Osteoblast (primary cell): ENCODE measurements around the gene KRTAP24-1. TPM values are rescaled to one million over a fixed set of nuclear protein-coding genes. Genes with fewer than 3 reads are reported as not detected.

Experiments used
- DNase-seq: peaks from one replicate; pipeline ENCODE4 v3.0.0; 2011; ENCODE audit warnings: low spot score, mixed read lengths; ENCODE audit not compliant: insufficient read length; ENCODE audit errors: missing footprints
- H2AFZ ChIP-seq: 2 replicates; pipeline ENCODE4 v1.6.0; 2011; ENCODE audit warnings: mild to moderate bottlenecking, low read length
- H3K27ac ChIP-seq: 2 replicates; pipeline ENCODE4 v1.5.1; 2011; ENCODE audit warnings: mild to moderate bottlenecking, low read depth, low read length, moderate library complexity
- H3K27me3 ChIP-seq: 2 replicates; pipeline ENCODE4 v1.6.0; 2012; ENCODE audit warnings: mild to moderate bottlenecking, control low read depth, inconsistent platforms, low read length, moderate library complexity; ENCODE audit not compliant: insufficient read depth
- H3K36me3 ChIP-seq: 2 replicates; pipeline ENCODE4 v1.5.1; 2011; ENCODE audit warnings: mild to moderate bottlenecking, low read length, control low read depth, moderate library complexity; ENCODE audit not compliant: insufficient read depth
- H3K4me1 ChIP-seq: 2 replicates; pipeline ENCODE4 v1.5.1; 2011; ENCODE audit warnings: mild to moderate bottlenecking, low read length, control low read depth, moderate library complexity; ENCODE audit not compliant: insufficient read depth
- H3K4me2 ChIP-seq: 2 replicates; pipeline ENCODE4 v1.6.0; 2011; ENCODE audit warnings: mild to moderate bottlenecking, low read length; ENCODE audit not compliant: insufficient read depth
- H3K4me3 ChIP-seq: fragments of 200-600 bp; sonication (generic); 3 replicates; pipeline ENCODE4 v1.5.1; 2012; ENCODE audit warnings: mild to moderate bottlenecking, low read length, inconsistent platforms; ENCODE audit not compliant: insufficient read depth
- H3K79me2 ChIP-seq: 2 replicates; pipeline ENCODE4 v1.6.0; 2012; ENCODE audit warnings: mild to moderate bottlenecking, low read length, control low read depth, inconsistent platforms; ENCODE audit not compliant: insufficient read depth
- H3K9me3 ChIP-seq: 2 replicates; pipeline ENCODE4 v1.5.1; 2011; ENCODE audit warnings: low read depth, low read length, control low read depth
- H4K20me1 ChIP-seq: 2 replicates; pipeline ENCODE4 v1.6.0; 2012; ENCODE audit warnings: mild to moderate bottlenecking, low read length, control low read depth; ENCODE audit not compliant: insufficient read depth
- CTCF ChIP-seq: IDR thresholded peaks from 2 replicates; pipeline ENCODE4 v1.5.1; 2011; ENCODE audit warnings: mild to moderate bottlenecking, low read depth, low read length, moderate library complexity; ENCODE audit errors: extremely low read depth
- total RNA-seq: library from RNA; depleted of rRNA; stranded (reverse); fragments of >200 nt; gene quantifications from 2 replicates; pipeline ENCODE4 v1.2.3, GENCODE V29; 2012

KRTAP24-1 gene
- total RNA-seq, 1 donor: not detected

GRCh38 chr21:30240661-30241060 lies 42.1 kb downstream of the KRTAP24-1 start:
- Histone ChIP-seq H4K20me1 (no peaks in the 10 kb centered on the region), H3K4me2 (no peak overlapping the region), H3K79me2 (no peaks in the 10 kb centered on the region), H3K27me3 (no peaks in the 10 kb centered on the region), H3K4me3 (no peak overlapping the region), H3K4me1 (no peaks in the 10 kb centered on the region), H2AFZ (no peak overlapping the region), H3K9me3 (no peaks in the 10 kb centered on the region), H3K27ac (no peak overlapping the region), H3K36me3 (no peaks in the 10 kb centered on the region)
- no peak for DNase-seq
- TF ChIP-seq CTCF: no peak

DNA sequence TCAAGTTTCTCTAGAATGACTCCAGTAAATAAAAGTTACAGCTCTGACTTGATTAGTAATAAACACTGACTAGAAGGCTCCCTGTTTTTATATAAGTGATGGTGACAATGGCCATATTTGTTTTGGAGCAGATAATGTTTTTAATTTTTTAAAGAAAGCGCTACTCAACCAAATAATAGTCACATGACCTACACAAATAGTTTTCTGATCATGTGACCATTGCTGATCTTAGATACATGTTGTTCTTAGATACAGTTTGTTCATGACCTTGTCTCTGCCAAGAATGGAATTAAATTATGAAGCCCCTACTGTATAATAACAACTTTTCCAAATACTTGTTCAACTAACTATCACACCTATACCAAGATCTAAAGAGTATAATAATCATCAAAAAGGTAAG lies 44.6 kb downstream of the KRTAP24-1 start:
- DNase-seq: no peak
- H3K4me1 ChIP-seq: no peaks in the 10 kb centered on the region
- no peaks in the 10 kb centered on the region for H3K9me3 ChIP-seq
- no peaks in the 10 kb centered on the region for H4K20me1 ChIP-seq
- H3K4me3 ChIP-seq: no peak overlapping the region
- TF ChIP-seq CTCF: no peak
- H2AFZ ChIP-seq: no peak overlapping the region
- no peak overlapping the region for H3K4me2 ChIP-seq
- no peak overlapping the region for H3K27ac ChIP-seq
- no peaks in the 10 kb centered on the region for H3K79me2 ChIP-seq
- H3K27me3 ChIP-seq: no peaks in the 10 kb centered on the region
- no peaks in the 10 kb centered on the region for H3K36me3 ChIP-seq

DNA sequence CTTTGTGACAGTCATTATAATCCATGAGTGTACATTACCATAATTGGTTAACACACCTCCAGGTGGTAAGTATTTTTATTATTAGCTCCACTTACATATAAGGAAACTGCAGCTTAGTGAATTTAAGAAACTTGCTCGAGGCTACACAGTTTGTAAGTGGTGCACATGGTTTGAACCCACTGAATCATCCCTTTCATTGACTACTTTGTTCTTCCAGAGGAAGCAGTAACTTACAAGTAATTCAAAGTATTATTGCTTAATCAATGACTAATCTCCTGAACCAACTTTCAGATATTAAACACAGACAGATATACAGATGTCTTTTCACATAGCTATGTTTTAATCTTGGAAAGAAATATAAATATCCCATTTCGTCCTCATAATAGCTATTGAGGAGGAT lies 48.1 kb downstream of the KRTAP24-1 start:
- no peak overlapping the region for H3K4me2 ChIP-seq
- no peaks in the 10 kb centered on the region for H3K36me3 ChIP-seq
- no peak for DNase-seq
- no peaks in the 10 kb centered on the region for H3K79me2 ChIP-seq
- no peak for TF ChIP-seq CTCF
- no peaks in the 10 kb centered on the region for H3K27me3 ChIP-seq
- H2AFZ ChIP-seq: no peak overlapping the region
- H3K4me3 ChIP-seq: no peak overlapping the region
- no peaks in the 10 kb centered on the region for H3K4me1 ChIP-seq
- no peaks in the 10 kb centered on the region for H4K20me1 ChIP-seq
- H3K9me3 ChIP-seq: no peaks in the 10 kb centered on the region
- no peak overlapping the region for H3K27ac ChIP-seq

DNA sequence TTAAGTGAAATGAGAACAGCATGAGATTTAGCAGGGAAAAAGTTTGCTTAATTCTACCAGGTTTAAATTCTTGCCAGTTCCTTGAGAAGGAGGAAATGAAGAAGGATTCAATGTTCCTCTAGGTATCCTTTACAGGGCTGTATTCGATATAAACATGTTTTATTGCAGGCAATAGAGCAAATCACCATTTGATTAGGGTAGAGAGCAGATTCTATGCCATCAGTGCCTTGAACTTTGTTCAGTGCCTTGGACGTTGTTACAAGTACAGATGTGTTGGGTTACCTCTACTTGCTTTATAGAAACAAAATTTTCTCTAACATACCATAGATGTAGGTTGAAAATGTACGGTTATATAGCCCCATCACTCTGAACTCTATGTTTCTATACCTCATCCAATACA lies 48.7 kb downstream of the KRTAP24-1 start:
- H3K27me3 ChIP-seq: no peaks in the 10 kb centered on the region
- no peaks in the 10 kb centered on the region for H4K20me1 ChIP-seq
- no peak overlapping the region for H3K4me2 ChIP-seq
- no peak overlapping the region for H3K27ac ChIP-seq
- H3K4me1 ChIP-seq: no peaks in the 10 kb centered on the region
- no peak overlapping the region for H3K4me3 ChIP-seq
- no peak overlapping the region for H2AFZ ChIP-seq
- TF ChIP-seq CTCF: no peak
- DNase-seq: no peak
- H3K9me3 ChIP-seq: no peaks in the 10 kb centered on the region
- no peaks in the 10 kb centered on the region for H3K79me2 ChIP-seq
- H3K36me3 ChIP-seq: no peaks in the 10 kb centered on the region
